ENCODE results near the gene CASKIN2.
A peak's percentile ranks its signal among the peaks of the same experiment; 100 is the strongest.
"Not testable (repeated sequence)": the region's sequence is repeated elsewhere in the genome, so short reads cannot be mapped to it uniquely, and the experiment has no call there.

Gene CASKIN2

DNA sequence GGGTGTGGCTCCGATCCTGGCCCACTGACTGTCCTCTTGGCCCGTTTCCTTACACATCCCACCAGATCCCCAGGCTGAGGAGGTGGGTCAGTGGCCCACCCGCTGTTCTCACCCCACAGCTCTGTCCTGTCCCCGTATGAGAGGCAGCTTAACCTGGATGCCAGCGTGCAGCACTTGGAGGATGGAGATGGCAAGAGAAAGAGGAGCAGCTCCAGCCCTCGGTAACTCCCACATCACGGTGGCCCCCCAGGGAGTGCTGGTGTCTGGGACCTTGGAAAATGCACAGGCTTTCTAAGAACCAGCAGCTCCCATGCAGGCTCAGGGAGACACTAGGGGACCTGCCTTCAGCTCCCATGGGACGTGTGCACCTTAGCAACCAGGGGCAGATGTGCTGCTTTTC lies 6.0 kb upstream of the CASKIN2 start:
- no peak for DNase-seq

DNA sequence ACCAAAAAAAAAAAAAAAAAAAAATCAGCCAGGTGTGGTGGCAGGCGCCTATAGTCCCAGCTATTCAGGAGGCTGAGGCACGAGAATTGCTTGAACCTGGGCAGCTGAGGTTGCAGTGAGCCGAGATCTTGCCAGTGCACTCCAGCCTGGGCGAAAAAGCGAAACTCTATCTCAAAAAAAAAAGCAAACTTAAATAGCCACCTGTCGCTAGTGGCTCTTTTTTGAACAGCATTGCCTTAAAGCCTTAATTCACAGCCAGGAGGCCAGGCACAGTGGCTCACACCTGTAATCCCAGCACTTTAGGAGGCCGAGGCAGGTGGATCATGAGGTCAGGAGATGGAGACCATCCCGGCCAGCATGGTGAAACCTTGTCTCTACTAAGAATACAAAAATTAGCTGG lies 5.1 kb upstream of the CASKIN2 start:
- not testable (repeated sequence) for DNase-seq

DNA sequence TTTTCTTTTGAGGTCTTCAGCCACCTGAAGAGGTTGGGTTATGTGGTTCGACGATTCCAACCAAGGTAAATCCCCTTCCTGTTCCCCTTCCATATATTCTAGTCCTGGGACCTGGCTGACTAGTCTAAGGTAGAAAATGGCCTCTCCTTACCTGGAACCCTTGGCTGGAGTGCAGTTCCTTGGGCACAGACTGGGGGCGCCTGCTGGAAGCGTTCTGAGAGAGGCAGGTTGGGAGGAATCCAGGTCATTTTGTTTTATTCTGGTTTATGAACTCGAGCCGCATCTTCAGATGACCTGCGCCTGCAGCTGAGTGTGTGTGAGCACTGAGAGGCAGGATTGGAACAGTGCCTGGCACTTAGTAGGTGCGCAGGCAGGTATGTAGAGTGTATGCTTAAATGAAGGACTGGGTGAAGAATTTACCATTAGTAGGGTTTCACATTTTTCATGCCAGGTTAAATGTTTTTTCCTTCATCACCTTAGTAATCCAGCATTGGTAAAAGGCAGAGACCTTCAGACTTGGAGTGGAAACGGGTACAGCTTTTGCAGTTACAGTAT lies 3.7 kb upstream of the CASKIN2 start:
- DNase-seq, result no peak

DNA sequence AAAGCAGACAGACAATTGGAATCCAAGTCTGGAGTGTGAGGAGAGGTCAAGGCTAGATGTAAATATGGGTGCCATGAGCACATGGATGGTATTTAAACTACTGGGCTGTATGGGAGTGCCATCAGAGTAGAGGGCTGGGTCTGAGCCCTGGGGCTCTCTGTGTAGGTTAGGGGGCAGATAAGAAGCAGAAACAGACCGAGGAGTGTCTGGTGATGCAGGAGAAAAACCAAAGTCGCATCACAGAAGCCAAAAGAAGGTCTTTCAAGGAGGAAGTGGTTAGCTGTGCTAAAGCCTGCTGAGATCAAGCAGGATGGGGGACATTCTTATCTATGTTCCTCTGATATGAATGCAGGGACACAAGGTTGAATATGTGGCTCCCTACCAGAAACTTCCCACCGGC lies 2.9 kb upstream of the CASKIN2 start:
- no peak for DNase-seq

DNA sequence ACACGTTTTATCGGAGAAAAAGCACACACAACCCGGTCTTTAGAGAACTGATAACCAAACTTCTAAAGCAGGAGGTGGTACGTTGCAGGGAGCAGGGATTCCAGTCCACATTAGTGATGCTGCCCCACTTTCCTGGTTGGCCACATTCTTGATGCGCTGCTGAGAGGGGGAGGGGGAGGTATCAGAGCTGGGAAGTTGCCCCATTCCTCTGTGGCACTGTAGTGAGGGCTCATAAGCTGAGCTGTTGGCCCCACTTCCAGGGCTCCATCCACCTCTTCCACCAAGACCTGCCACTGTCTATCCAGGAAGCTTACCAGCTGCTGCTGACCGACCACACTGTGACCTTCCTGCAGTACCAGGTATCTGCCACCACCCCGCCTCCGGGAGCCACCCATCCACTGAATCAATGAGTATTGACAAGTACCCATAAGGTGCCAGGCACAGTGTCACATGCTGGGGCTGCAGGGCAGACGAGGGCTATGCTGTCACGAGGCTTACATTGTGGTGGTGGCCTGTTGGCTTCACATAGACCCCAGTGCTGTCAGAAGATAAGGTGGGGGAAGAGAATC lies 2.0 kb upstream of the CASKIN2 start:
- DNase-seq, result no peak

DNA sequence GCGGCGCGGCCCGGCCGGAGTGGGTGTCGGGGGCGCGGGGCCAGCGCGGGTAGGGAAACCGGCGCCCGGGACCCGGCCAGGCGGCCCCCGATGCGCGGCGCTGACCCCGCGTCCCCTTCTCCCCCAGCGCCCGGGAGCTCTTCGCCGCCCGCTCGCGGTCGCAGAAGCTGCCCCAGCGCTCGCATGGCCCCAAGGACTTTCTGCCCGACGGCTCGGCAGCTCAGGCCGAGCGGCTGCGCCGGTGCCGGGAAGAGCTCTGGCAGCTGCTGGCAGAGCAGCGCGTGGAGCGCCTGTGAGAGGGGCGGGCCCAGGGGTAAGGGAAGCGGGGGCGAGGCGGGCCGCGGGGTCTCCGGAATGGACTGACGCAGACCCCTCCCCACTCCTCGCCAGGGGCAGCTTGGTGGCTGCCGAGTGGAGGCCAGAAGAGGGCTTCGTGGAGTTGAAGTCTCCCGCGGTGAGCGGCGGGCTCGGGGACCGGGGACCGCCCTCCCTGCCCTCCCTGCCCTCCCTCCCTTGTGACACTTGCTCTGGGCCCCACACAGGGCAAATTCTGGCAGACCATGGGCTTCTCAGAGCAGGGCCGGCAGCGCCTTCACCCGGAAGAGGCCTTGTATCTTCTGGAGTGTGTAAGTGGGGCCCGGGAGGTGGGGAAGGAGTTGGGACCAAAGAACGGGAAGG lies 1.4 kb upstream of the CASKIN2 start:
- no peak for DNase-seq

DNA sequence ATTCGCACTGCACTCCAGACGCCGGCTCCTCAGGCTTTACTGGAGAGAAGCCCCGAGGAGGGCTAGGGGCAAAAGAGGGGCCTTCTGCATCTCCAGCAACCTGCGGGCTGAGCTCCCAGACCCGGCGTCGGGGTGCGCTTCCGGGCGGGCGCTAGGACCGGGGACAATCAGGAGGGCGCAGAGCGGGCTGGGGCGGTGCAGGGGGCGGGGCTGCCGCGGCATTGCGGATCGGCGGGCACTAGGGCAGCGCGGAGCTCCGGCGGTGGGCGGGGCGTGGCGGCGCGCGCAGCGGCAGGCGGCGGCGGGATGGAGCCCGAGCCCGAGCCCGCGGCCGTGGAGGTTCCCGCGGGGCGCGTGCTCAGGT lies 900 bp upstream of the CASKIN2 start, which contains the start of gene TSEN54:
TSS of gene TSEN54 (plus strand) at position 274 of the 364 bp plus-strand sequence. CDS start at position 307, 33 bp downstream.
- peak; percentile 87 for DNase-seq

DNA sequence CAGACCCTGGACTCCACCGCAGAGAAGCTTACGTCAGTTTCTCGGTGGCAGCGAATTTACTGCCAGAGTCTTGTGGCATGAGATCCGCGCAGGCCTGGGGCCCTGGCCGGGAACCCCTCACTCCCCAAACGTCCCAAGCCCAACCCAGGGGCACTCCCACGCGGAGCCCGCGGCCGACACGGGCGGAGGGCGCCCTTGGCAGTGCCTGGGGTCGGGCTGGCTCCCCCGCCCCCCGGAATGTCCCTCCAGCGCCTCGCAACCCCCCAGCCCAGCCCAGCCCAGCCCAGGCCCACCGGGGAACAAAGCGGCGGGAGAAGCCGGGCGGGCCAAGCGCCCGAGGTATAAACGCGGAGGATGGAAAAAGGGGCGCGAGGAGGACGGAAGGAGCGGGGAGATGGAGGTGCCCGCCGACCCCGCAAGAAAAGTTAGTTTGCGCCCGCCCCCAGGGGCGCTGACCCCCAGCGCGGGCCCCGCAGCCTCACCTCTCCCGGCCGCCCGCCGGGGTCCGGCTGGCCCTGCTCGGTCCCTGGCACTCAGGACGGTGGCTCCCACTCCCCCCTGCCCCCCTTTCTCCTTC lies 330 bp downstream of the CASKIN2 start:
- no peak for DNase-seq

DNA sequence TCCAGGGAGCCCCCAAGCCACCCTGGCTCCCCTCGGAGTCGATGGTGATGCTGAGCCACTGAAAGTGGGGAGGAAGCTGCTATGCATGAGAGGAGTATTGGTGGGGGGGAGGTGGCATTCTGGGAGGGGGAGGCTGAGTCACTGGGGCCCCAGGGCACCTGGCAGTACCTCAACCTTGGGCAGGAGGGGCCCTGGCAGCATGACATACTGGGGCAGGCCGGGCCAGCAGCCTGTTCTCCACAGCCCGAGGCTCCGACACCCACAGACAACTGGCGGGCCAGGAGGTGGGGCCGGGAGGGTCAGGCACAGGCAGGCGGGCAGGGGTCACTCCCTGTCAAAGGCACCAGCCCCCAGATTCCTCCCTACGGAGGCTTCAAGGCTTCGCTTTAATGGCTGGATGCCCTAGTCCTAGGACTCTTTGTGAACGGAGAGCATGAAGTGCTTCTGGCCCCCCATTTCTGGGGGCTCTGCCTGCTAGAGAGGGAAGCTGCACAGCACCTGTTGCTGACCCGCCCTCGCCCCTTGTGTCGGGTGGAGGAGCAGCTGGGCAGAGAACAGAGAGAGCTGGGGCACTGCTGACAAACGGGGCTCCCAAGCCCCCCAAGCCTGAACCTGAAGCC lies 928 bp downstream of the CASKIN2 start:
- DNase-seq, result no peak

DNA sequence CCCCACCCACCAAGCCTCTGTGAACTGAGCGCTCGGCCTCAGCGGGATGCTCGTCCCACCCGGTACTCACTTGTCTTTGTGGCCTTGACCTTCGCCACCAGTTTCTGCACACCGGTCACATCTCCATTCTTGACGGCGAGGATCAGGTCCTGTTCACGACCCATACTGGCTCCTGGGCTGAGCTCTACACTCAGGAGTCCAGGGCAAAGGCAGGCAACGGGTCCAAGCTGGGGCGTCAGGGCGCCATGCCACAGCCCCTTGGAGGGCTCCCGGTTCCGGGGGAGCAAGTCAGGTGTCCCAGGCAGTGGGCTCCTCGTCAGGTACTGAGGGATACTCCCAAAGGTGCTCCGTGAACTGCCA lies 1.7 kb downstream of the CASKIN2 start:
- no peak for DNase-seq

DNA sequence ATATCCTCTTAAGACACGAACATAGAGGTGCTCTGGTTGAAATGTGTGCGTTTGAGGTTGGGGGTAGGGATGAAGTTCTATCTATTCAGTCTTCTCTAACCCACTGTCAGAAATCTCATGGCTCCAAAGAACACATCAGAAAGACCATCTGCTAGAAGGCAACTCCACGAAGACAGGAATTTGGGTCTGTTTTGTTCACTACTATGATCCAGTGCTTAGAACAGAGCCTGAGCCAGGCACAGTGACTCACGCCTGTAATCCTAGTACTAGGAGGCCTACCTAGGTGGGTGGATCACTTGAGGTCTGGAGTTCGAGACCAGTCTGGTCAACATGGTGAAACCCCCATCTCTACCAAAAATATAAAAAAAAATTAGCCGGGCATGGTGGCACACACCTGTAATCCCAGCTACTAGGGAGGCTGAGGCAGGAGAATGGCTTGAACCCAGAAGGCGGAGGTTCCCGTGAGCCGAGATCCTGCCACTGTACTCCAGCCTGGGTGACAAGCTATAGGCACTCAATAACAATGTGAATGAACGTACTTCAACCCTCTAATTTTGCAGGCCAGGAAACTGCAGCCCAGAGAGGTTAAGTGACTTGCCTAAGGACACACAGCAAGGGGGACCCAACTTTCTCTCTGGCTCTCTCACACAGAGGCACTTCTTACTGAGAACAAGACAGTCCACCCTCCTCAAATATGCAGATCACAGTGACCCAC lies 2.3 kb downstream of the CASKIN2 start:
- no peak for DNase-seq

DNA sequence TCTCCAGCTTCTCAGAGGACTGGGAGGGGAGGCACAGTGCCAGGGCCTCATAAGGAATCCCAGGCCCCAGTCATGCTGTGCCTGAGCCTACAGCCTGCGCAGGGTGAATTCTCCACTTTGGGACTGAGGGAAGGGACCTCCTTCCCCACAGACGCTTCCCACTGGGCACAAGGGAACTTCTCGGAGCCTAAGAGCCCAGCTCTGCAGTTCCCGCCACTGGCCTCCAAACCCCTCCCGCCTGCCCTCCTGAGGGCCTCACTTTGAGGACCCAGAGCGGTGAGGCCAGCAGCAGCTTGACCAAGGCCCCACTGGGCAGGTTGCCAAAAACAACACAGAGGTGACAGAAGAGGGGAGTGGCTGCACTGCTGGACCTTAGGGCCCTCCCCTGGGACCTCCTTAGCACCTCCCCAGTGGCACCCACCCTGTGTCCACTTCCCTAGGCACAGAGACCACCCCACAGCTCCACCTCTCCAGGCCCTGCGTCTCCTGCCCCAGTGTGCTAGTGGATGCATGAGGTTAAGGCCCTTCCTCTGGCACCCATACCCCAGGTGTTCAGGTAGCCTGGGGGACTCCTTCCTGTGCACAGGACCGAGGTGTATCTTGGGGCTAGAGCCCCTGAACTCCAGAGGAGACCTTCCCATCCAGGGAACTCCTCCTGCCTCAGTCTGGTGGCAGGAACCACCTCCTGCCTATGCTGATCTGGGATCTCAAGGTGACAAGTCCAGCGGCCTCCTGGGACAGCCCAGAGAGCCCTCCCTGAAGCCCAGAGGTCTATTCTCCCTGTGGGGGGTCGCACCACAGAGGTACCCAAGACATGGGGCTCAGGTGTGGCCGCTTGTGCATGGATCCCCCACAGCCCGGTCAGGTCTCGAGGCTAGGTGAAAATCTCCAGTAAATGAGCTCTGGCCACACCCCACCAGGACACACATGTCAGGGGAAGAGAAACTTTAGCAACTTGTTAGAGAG lies 3.4 kb downstream of the CASKIN2 start:
- DNase-seq, result no peak

DNA sequence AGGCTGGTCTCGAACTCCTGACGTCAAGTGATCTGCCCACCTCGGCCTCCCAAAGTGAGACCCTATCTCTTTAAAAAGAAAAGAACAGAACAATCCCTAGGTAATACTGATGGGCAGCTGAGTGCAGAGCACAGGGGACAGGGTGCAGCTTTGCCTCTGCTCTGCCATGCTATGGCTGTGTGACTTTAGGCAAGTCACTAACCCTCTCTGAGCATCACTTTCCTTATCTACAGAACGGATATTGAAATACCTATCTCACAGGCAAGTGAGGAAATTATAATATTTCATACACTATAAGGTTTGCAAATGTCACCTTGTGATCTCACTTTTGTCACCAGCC lies 4.1 kb downstream of the CASKIN2 start:
- no peak for DNase-seq

DNA sequence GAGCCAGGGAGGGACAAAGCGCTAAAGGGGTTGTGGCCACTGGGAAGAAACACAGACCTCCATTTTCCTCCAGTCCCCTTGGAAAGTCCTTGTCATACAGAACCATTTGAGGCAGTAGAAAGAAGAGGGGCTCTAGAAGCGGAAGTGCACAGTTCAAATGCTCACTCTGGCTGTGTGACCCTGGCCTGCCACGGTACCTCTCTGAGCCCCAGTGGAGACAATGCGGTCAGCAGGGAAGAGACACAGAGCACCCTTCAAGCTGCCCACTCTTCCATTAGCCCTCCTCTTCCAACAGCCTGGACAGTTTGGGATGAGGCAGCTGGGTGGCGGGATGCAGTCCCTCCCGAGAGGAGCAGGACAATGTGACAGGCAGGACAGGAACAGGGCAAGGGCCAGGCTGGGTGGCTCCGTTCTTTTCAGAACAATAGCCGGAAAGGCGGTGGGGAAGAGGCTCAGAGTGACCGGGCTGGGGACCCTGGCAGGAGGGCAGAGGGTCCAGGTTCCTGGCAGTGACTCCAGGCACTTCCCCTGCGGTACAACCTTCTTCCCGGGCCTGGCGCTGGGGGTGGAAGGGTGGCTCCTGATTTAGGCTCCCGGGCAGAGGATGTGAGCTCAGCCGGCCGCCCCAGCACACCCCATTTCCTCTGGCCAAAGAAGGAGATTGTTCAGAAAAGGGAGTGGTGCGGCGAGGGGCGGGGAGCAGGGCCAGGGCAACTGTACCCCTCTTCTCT lies 5.6 kb downstream of the CASKIN2 start:
- DNase-seq, result no peak

DNA sequence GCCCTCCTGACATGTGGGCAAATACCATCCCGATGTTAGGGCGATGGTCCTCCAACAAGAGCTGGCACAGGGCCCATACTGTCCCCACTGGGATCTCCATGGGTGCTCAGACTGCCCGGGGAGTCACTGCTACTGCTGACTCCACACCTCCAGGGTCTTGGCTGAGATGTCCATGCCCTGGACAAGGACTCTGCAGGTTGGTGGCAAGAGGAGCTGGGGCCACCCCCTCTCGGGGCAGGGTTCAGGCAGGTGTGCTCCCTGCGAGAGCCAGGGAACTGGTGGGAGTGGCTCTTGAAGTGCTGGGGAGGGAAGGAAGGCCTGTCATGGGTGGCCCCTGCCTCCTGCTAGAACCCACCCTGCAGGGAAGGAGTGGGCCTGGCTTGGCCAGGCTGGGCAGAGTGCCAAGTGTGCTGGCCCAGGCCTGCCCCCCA lies 6.4 kb downstream of the CASKIN2 start:
- no peak for DNase-seq

DNA sequence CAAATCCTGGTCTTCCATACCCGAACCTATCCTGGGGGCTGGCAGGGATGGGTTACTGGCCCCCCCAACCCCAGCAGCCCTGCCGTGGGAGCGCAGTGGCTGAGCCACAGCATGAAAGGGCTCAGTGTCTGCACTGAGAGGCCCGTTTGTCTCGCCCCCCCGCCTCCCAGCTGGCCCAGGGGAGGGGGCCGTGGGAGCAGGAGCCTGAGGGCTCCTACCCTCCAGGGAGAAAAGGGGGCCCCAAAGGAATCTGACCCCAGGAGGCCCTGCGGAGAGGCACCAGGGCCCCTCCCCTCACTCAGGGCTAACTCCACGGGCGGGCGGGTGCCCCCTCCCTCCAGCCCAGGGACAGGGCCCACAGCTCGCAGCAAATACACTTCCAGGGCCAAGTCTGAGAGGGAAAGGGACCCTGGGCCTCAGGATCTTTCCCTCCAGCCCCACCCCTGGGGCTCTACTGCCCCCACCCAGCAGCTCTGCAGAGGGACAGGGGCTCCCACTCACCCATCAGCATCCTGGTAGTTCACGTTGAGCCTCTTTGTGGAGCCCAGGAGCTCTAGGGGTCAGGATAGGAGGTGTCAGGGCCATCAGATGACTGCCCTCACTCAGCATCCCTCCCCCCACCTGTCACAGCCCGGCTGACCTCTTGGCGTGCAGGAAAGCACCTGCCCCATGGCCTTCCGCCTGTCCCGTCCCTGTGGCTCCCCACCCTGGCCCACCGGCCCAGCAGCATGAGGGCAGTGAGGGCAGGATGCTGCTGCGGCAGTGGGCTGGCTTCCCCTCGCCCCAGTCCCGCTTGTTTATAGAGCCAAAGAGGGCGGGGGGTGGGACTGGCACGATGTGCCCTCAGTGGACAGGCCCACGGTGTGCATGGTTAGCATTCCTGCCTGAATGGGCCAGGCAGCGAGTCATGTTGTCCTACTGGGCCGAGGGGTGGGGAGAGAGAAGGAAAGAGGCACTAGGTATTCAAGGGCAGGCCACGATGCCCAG lies 7.3 kb downstream of the CASKIN2 start:
- DNase-seq, result no peak

DNA sequence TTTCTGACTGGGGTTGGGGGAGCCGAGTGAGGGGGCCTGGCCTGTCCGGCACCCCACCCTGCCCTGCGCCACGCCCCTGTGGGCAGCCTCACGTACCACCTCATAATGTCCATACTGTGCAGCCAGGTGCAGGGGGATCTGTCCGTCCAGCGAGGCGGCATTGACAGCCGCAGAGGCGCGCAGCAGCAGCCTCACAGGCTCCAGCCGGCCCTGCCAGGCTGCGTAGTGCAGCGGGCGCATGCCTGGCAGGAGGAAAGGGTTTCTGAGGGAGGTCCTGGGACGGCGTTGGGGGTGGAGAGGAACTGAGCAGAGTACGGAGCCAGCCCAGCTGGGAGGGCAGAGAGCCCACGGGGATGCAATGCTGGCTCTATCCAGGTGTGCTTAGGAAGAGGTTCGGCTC lies 8.4 kb downstream of the CASKIN2 start:
- no peak for DNase-seq

DNA sequence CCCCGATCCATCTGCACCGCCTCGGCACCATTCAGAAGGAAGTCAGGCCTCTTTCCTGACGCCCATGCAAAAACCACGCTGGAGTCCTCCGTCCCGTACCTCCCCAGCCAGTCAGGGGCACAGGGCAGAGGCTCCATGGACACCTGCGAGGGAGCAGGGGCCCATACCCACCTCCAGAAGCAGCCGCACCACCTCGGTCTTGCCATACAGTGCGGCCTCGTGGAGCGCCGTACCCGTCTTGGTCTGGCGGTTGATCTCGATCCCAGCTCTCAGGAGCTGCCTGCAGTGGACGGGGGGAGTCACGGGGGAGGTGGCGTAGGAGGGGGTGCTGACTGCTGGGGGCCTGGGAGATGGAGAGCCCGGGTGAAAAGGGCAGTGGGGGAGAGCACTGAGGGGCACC lies 9.2 kb downstream of the CASKIN2 start:
- no peak for DNase-seq

DNA sequence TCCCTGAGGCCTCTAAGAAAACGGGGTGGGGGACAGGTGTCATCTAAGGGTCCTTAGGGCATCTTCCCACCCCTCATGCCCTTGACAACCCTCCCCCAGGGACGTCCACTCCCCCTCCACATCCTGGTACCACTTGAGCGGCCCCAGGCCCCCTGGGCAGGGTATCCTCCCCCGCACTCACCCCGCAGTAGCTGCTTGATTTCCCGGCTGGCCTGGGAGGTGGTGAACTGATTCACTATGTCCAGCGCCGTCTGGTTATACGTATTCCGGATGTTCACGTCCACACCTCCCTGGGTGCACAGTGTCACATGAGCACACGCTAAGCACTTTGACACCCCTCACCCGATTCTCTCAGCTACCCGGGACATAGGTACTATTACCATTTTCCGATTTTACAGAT lies 9.7 kb downstream of the CASKIN2 start:
- DNase-seq, result no peak

DNA sequence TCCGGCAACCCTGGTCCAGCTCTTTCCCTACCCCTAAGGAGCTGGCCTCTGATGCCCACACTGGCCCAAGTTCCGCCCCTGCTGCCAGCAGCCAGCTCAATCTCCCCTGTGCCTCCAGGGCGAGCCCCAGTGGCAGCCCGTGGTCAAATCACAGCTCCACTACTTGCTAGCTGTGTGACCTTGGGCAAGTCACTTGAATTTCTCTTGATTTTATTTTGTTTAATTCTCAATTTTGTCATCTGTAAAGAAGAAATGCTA lies 10.3 kb downstream of the CASKIN2 start:
- no peak for DNase-seq

Measured in fibroblast of skin of right biceps (primary cell).